CD1c-positive myeloid dendritic cell (primary cell): Measurements from ENCODE around the gene MAP2K1.
"Not testable (repeated sequence)": the region's sequence is repeated elsewhere in the genome, so short reads cannot be mapped to it uniquely, and the experiment has no call there.

Source experiments
- DNase-seq: peaks from one replicate; pipeline ENCODE4 v3.0.0-alpha.2; 2016; ENCODE audit errors: extremely low spot score

Gene MAP2K1

DNA sequence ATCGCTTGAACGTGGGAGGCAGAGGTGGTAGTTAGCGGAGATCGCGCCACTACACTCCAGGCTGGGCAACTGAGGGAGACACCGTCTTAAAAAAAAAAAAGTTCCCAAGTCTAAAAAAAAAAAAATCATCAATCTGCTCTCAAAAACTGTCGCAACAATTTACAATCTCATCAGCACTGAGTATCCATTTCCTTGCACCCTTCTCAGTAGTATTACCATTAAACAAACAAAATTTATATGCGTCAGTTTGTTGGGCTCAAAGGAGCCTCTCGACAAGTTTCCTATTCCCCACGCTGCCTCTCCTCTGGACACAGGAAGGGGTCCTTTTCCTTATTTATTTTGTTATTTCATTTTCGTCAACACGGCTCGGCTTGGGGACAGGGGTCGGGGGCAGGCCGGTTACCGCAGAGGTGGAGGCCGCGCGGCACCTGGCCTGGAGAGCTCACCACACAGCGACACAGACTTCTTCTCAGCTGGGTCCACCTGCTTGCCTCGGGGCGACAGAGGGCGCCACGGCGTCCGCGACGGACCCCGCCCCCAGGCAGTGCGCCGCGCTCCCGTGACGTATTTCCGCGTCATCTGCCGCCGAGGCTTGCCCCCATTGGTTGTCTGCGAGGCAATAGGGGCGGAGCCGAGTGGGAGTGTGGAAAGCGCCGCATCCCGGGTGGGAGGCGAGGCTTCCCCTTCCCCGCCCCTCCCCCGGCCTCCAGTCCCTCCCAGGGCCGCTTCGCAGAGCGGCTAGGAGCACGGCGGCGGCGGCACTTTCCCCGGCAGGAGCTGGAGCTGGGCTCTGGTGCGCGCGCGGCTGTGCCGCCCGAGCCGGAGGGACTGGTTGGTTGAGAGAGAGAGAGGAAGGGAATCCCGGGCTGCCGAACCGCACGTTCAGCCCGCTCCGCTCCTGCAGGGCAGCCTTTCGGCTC, at the start of gene MAP2K1:
Gene MAP2K1, plus strand, starts transcription at position 709 of the 920 bp plus-strand sequence. CDS start 436 bp downstream, outside the sequence.
- peak; percentile 99 for DNase-seq

DNA sequence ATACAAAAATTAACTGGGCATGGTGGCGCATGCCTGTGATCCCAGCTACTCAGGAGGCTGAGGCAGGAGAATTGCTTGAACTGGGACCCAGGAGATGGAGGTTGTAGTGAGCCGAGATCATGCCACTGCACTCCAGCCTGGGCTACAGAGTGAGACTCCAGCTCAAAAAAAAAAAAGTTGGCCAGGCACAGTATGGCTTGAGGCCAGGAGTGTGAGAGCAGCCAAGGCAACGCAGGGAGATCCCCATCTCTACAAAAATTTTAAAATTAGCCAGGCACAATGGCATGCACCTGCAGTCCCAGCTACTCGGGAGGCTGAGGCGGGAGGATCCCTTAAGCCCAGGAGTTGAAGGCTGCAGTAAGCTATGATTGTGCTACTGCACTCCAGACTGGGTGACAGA, 38.2 kb upstream of the MAP2K1 start:
- not testable (repeated sequence) for DNase-seq

DNA sequence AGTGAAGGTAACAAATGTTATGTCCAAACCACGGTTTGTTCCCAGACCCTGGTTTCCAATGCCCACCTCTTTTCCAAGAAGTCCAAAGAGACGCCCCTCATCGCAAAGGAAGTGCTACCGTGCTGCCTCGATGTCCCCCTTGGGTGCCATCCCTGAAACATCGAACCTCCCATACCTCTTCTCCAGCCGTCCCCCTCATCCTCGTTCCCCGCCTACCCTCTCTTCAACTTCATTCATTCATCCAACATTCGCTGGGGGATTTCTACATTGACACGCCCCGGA, 30.7 kb upstream of the MAP2K1 start:
- no peak for DNase-seq

DNA sequence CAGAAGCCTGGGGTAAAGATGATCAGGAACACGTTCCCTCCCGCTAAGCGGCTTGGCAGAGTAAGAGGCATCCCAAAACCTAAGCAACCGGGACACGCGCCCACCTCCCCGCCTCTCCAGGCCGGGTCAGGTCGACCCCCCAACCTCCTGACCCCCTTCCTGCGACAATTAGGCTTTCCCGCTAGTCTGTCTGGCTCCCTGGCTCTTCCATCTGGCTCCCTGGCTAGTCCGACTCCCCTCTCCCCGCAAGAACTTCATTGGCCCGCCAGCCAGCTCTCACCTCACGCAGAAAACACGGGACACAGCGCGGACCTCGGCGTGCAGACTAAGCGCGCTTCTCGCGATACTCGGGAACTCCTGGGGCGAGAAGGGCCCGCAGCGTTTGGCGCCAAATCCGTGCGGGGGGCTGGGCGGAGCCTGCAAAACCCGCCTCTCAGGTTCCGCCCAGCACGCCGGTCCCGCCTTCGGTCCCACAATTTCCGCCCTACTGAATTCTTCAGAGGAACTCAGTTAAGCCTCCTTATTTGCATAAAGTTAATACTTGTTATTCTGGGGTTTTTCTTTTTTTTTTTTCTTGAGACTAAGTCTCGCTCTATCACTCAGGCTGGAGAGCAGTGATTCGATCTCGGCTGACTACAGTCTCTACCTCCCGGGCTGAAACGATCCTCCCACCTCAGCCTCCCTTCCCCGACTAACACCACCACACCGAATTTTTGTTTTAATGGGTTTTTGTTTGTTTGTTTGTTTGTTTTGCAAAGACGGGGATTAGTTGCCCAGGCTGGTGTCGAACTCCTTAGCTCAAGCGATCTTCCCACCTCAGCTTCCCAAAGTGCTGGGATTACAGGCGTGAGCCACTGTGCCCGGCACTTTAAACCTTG, 30.1 kb upstream of the MAP2K1 start, which contains the start of gene TIPIN:
Gene TIPIN, minus strand, starts transcription at position 327 of the 878 bp plus-strand sequence. CDS start 3,738 bp downstream, outside the sequence.
- peak; percentile 98 for DNase-seq

DNA sequence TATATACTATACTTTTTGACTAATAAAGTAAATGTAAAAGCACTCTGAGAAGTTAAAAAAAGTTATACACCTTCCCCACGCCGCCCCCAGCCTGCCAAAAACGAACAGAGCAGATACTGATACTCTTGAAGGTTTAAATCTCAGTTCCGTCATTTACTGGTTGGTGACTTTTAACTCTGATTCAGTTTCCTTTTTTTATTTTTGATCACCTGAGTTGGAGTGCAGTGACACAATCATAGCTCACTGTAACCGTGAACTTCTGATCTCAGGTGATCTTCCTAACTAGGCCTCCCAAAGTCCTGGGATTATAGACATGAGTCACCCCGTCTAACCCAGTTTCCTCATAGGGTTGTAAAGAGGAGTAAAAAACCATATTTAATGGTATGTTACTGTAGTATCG, 27.0 kb upstream of the MAP2K1 start:
- no peak for DNase-seq

DNA sequence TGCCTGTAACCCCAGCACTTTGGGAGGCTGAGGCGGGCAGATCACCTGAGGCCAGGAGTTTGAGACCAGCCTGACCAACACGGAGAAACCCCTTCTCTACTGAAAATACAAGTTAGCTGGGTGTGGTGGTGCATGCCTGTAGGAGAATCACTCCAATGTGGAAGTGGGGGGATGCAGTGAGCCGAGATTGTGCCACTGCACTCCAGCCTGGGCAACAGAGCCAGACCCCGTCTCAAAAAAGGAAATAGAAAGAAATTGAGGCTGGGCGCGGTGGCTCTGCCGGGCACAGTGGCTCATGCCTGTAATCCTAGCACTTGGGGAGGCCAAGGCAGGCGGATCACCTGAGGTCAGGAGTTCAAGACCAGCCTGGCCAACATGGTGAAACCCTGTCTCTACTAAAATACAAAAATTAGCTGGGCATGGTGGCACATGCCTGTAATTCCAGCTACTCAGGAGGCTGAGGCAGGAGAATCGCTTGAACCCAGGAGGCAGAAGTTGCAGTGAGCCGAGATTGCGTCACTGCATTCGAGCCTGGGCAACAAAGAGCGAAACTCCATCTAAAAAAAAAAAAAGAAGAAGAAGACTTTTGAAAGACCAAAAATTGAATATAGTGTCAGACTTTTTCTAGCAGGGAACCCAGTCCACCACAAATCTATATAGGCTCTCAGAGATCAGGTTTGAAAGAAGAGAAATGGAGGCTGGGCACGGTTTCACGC, 24.8 kb upstream of the MAP2K1 start:
- peak; percentile 8 for DNase-seq

DNA sequence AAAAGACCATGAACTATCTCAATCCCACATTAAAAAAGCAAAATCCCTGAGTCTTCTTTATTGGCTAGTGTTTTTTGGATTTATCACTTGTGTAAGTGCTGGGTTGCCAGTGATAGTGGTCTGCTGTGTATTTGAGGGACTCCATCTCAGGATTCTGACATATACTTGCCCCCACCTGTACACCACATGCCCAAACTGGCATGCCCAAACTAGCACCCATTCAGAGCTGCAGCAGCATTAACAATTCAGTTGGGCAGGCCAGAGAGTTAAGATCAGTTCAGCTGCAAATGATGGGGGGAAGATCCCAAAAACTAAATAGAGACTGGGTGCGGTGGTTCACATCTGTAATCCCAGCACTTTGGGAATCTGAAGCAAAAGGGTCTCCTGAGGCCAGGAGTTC, 23.9 kb upstream of the MAP2K1 start:
- no peak for DNase-seq

DNA sequence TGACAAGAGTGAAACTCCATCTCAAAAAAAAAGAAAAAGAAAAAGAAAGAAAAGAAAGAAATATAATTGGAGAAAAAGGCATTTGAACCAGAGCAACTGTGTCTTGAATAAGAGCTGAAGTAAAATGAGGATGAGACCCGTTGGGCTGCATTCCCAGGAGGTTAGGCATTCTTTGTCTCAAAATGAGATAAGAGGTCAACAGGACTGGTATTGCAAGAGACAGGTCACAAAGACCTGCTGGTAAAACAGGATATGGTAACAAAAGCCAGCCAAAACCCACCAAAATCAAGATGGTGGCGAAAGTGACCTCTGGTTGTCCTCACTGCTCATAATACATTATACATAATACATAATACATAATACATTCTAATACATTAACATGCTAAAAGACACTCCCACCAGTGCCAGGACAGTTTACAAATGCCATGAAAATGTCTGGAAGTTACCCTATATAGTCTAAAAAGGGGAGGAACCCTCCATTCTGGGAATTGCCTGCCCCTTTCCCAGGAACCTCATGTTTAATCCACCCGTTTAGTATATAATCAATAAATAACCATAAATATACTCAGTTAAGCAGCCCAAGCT, 21.7 kb upstream of the MAP2K1 start:
- DNase-seq: no peak

DNA sequence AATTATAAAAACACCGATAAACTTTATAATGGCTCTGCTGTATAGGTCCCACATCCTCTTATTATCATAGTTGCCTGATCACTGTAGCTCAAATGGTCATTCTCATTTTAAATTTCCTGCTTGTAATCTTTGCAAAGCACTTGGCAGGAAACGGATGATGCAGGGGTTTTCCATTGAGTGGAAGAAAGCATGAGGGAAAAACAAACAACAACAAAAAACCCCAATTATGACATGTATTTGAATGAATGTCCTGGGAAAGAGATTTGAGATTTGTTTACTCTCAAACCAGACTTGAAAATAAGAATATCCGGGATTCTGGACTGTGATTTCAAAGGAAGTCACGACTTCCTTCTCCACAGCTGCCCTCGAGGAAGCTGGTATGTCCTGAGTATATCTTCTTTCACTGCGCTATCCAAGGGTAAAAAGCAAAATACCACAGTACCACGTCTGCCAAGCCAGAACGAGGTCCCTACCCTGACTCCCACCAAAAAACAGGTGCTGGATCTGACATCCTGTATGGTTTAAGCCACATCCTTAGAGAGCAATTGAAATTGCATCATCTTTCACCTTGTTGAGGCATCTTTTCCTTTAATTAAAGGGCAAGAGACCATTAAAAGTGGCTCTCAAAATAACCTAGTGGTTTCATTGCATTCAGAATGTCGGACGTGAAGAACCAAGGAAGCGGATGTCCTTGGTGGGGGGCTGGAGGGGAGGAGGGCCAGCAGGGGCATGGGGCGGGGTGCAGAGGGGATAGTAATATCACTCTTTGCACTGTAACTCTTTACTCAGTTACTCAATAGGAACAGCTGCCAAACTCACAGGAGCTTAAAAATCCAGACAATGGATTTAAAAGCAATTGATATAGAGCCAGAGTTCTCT, 16.7 kb upstream of the MAP2K1 start:
- DNase-seq: peak; percentile 34

DNA sequence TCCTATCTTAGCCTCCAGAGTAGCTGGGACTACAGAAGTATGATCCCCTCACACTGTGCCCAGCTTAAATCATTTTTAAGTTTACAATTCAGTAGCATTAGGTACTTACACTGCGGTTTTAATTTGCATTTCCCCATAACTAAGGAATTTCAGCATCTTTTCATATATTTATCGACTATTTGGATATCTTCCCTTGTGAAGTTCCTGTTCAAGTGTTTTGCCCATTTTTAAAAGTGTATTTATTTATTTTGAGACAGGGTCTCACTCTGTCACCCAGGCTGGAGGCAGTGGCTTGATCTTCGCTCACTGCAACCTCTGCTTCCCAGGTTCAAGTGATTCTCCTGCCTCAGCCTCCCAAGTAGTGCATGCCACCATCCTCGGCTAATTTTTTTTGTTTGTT, 12.5 kb upstream of the MAP2K1 start:
- no peak for DNase-seq

DNA sequence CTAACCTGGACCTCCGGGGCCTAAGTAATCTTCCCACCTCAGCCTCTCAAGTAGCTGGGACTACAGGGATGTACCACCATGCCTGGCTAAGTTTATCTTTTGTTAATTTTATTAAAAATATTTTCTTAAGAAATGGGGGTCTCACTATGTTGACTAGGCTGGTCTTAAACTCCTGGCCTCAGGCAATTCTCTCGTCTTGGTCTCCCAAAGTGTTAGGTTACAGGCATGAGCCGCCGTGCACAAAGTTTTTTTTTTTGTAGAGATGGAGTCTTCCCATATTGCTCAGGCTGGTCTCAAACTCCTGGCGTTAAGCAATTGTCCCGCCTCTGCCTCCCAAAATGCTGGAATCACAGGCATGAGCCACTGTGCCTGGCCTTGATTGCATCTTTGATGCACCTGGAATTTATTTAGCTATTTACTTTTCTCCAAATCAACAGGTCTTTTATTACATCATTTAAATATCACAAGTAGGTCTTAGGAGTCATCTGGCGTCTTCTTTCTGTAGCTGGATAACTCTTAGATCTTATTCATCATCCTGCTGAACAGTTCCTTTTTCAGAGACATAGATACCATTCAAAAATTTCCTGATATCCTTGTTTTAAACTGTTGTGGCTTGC, 7.8 kb upstream of the MAP2K1 start:
- no peak for DNase-seq

DNA sequence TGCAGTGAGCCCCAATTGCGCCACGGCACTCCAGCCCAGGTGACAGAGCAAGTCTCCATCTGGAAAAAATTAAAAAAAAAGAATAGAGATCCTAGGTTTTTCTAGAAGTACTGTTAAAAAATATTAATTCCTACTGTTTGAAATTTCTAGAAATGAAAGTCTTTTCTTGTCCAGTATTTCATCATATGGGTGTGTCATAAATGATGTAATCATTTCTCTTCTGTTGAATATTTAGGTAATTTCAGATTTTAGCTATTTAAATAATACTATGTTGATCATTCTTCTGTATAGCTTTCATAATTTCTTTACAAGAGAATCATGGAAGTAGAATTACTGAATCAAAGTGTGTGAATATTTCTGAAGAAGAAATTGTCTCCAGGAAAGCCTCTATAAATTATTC, 5.3 kb upstream of the MAP2K1 start:
- DNase-seq: peak; percentile 31

DNA sequence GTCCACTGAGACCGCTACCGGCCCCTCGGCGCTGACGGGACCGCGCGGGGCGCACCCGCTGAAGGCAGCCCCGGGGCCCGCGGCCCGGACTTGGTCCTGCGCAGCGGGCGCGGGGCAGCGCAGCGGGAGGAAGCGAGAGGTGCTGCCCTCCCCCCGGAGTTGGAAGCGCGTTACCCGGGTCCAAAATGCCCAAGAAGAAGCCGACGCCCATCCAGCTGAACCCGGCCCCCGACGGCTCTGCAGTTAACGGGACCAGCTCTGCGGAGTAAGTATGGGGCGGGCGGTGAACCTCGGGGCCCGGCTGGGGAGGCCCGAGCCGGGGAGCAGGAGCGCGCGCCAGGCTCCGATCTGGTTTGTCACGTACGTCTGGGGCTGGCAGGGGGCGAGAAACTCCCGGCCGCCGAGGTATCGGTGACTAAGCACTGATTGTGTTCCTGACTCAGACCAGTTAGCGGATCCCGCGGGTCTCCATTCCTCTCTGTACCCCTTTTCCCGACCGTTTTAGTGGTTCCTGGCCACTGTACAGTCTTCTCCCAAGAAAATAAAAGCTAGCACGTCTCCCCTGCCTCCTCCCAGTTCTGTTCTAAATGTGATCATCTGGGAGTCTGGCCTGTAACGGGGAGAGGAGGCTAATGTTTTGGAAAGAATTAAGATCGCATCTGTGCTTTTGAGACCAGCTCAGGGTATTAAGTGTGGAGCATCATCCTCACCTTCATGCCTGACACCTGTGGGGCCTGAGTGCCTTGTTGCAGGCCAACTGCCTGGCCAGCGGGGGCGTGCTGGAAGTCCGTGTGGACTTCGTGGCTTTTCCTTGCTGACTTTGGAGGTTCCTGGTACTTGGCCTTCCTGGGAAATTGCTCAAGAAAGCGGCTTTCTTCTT, 691 bp downstream of the MAP2K1 start:
- peak; percentile 61 for DNase-seq

DNA sequence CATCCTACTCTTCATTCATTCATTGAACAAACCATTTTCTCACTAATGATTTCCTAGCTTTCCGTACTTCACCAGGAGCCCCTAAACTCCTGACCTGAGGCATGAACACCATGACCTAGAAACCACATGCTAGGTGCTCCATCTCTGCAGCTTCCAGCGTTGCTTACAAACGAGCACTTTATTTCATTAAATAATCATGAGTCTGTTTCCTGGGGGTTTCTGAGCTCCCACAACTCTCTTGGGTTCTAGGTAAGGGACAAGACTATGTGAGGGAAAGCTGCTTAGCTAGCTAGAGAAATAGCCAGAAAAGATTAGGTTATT, 1.3 kb downstream of the MAP2K1 start:
- no peak for DNase-seq

DNA sequence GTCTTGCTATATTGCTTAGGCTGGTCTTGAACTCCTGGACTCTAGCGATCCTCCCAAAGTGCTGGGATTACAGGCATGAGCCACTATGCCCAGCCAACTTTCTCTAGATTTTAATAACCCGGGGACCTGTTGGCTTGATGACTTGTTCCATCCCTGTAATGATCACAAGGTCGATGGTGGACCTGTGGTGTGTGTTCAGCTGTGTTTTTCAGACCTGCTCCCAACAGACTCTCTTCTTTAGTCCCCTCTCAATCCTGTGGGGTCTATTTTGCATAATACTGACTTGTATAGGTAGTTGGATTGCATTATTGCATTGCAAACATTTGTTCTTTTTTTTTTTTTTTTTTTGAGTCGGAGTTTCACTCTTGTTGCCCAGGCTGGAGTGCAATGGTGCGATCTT, 1.9 kb downstream of the MAP2K1 start:
- no peak for DNase-seq

DNA sequence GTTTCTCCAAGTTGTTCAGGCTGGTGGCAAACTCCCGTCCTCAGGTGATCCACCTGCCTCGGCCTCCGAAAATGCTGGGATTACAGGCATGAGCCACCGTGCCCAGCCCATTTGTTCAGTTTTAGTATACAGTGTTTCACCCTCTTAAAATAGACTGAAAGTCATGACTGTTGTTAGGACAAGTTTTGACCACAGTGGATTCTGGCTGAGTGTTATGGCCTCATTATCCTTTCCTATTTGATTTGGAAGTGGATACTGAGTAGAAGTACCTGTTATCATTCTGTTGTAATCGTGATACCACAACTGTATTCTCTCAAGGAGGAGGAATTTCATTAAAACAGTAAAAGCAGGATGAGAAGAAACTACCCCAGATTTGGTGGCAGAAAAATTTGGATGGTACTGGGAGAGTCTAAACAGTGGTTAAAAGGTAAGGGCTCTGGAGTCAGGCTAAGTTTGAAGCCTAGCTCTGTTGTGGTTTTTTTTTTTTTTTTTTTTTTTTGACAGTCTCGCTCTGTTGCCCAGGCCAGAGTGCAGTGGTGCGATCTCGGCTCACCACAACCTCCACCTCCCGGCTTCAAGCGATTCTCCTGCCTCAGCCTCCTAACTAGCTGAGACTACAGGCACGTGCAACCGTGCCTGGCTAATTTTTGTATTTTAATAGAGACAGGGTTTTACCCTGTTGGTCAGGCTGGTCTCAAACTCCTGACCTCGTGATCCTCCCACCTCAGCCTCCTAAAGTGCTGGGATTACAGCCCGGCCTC, 2.6 kb downstream of the MAP2K1 start:
- DNase-seq: no peak

DNA sequence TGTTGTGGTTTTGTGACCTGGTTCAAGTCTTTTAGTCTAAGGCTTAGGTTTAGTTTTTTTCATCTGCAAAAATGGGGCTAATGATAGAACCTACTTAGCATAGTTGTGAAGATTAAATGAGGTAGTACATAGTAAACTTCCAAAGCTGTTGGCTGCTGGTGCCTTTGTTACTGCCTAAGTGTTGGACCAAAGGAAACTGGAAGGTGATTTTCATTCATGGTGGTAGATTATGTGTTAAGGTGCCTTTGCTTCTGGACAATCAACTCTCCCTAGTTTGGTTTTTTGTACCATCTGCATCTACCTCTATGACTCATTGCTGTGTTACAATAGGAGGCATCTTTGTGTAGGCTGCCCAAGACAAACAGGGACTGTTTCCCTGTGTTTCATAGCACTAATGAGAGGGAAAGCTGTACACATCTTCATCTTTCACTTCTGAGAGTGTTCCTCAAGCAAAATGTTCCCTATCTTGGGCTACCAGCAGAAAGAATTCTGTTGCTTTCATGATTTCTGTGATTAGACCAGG, 3.2 kb downstream of the MAP2K1 start:
- DNase-seq: no peak

DNA sequence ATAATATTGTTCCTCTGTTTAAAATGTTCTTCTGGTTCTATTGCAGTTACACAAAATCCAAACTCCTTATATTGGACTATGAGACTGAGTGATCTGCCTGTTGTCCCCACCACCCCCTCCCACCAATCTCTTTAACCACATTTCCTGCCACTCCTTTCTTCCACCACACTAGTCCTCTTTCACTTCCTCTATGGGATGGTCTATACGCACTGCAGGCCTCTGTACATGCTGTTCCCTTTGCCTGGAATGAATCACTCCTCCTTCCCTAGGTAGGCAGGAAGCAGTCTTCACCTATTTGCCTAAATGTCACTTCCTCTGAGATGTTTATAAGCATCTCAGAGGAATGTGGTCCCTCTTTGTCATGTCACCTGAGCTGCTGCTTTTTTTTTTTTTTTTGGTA, 4.0 kb downstream of the MAP2K1 start:
- DNase-seq: peak; percentile 69
